CD4-positive, CD25-positive, alpha-beta regulatory T cell (primary cell): ENCODE data around the gene SEMA4C. TPM values are rescaled to one million over a fixed set of nuclear protein-coding genes. Genes with fewer than 3 reads are reported as not detected.

Experiments used
- ATAC-seq, 2 donors: fragments of 150-1000 bp; cut with Tn5 transposase; one replicate each; pipeline ENCODE4 v1.10.0; 2021; ENCODE audit warnings: low read depth in 2 of 2, moderate number of reproducible peaks in 2 of 2, moderate library complexity in 1 of 2
- DNase-seq, 3 donors: peaks; one replicate each; pipeline versions ENCODE4 v3.0.0 to v3.0.0-alpha.2; 2012 to 2022; ENCODE audit warnings: mixed read lengths in 1 of 3
- H3K27ac ChIP-seq: one replicate; pipeline ENCODE4 v1.7.0; 2013; ENCODE audit warnings: mild to moderate bottlenecking, low read length; ENCODE audit not compliant: insufficient read depth, poor library complexity, severe bottlenecking
- H3K27me3 ChIP-seq: one replicate; pipeline ENCODE4 v1.7.0; 2013; ENCODE audit warnings: low read length; ENCODE audit not compliant: control insufficient read depth, insufficient read depth
- H3K36me3 ChIP-seq: one replicate; pipeline ENCODE4 v1.7.0; 2013; ENCODE audit warnings: mild to moderate bottlenecking, low read length, moderate library complexity; ENCODE audit not compliant: control insufficient read depth, insufficient read depth
- H3K4me1 ChIP-seq: 2 replicates; pipeline ENCODE4 v1.7.0; 2013; ENCODE audit warnings: mild to moderate bottlenecking, low read length; ENCODE audit not compliant: insufficient read depth, control insufficient read depth, poor library complexity, severe bottlenecking
- H3K4me3 ChIP-seq: one replicate; pipeline ENCODE4 v1.7.0; 2013; ENCODE audit warnings: low read depth, mild to moderate bottlenecking, low read length, moderate library complexity
- H3K9me3 ChIP-seq, 2 experiments: 1 replicate in 1 of 2; 2 replicates in 1 of 2; pipeline ENCODE4 v1.7.0; 2013; ENCODE audit warnings: low read length in 2 of 2, mild to moderate bottlenecking in 1 of 2, moderate library complexity in 1 of 2; ENCODE audit not compliant: control insufficient read depth in 2 of 2
- H3K27ac Mint-ChIP-seq, 3 donors: one replicate each; pipeline ENCODE4 v1.8.0; 2020 to 2022; ENCODE audit warnings: mild to moderate bottlenecking in 3 of 3, mixed read lengths in 3 of 3, moderate library complexity in 2 of 3
- H3K27me3 Mint-ChIP-seq: one replicate; pipeline ENCODE4 v1.8.0; 2022; ENCODE audit warnings: mild to moderate bottlenecking, mixed read lengths
- H3K36me3 Mint-ChIP-seq: one replicate; pipeline ENCODE4 v1.8.0; 2020; ENCODE audit warnings: mixed read lengths
- H3K4me1 Mint-ChIP-seq, 4 donors: one replicate each; pipeline ENCODE4 v1.8.0; 2020 to 2022; ENCODE audit warnings: mixed read lengths in 4 of 4, mild to moderate bottlenecking in 1 of 4
- H3K4me3 Mint-ChIP-seq, 4 donors: one replicate each; pipeline ENCODE4 v1.8.0; 2020 to 2022; ENCODE audit warnings: mild to moderate bottlenecking in 4 of 4, mixed read lengths in 4 of 4, moderate library complexity in 3 of 4
- H3K9me3 Mint-ChIP-seq, 7 donors: one replicate each; pipeline ENCODE4 v1.8.0; 2020 to 2022; ENCODE audit warnings: mixed read lengths in 7 of 7, mild to moderate bottlenecking in 3 of 7, moderate library complexity in 2 of 7
- polyA plus RNA-seq, 4 donors: library from polyadenylated mRNA; unstranded; fragments of 300-500 nt; fragmentation: Illumina TruSeq; gene quantifications; one replicate each; pipeline ENCODE4 v1.2.3, GENCODE V29; 2021
- total RNA-seq: library from RNA; stranded (reverse); gene quantifications from one replicate; pipeline ENCODE4 v1.2.3, GENCODE V29; 2022

Gene SEMA4C
- total and polyA plus RNA-seq, 5 donors from 2014 or later = 1.3 to 23.3 (median 2.7) TPM

- H3K36me3 Mint-ChIP-seq = peaks cover 13% of the 10 kb centered on the region
- Histone ChIP-seq H3K27ac (no peak overlapping the region), H3K36me3 (peaks cover 40% of the 10 kb centered on the region), H3K9me3 (no peaks in the 10 kb centered on the region), H3K4me1 (no peaks in the 10 kb centered on the region), H3K27me3 (no peaks in the 10 kb centered on the region), H3K4me3 (no peak overlapping the region)
- no peak for DNase-seq
- no peak overlapping the region for H3K4me3 Mint-ChIP-seq
- peaks cover 0 to 6% (median 3%) of the 10 kb centered on the region in 4 donors for H3K4me1 Mint-ChIP-seq
- no peak for ATAC-seq
- H3K27ac Mint-ChIP-seq = no peak overlapping the region
- no peaks in the 10 kb centered on the region for H3K27me3 Mint-ChIP-seq
- no peaks in the 10 kb centered on the region for H3K9me3 Mint-ChIP-seq
Measured at GRCh38 chr2:96846825-96847224, 23.1 kb downstream of the SEMA4C start.

- no peak overlapping the region for H3K4me3 ChIP-seq
- Mint-ChIP-seq H3K27ac (no peak overlapping the region), H3K9me3 (no peaks in the 10 kb centered on the region), H3K4me3 (no peak overlapping the region), H3K4me1 (peaks cover 0 to 15% (median 8%) of the 10 kb centered on the region in 4 donors), H3K27me3 (no peaks in the 10 kb centered on the region), H3K36me3 (peaks cover 9% of the 10 kb centered on the region)
- no peak overlapping the region for H3K27ac ChIP-seq
- no peaks in the 10 kb centered on the region for H3K27me3 ChIP-seq
- no peaks in the 10 kb centered on the region for H3K9me3 ChIP-seq
- peaks cover 22% of the 10 kb centered on the region for H3K36me3 ChIP-seq
- peaks cover 8% of the 10 kb centered on the region for H3K4me1 ChIP-seq
- no peak for DNase-seq
- ATAC-seq = no peak
Measured at GRCh38 chr2:96844405-96844808, 25.5 kb downstream of the SEMA4C start.

- Histone ChIP-seq H3K27me3 (no peaks in the 10 kb centered on the region), H3K4me3 (no peak within 1 kb of the TSS), H3K9me3 (no peaks in the 10 kb centered on the region), H3K27ac (no peak within 1 kb of the TSS), H3K4me1 (peaks cover 15% of the 10 kb centered on the region), H3K36me3 (peaks cover 18% of the 10 kb centered on the region)
- ATAC-seq (no peak), DNase-seq (no peak)
- H3K36me3 Mint-ChIP-seq = peaks cover 9% of the 10 kb centered on the region
- H3K27me3 Mint-ChIP-seq = no peaks in the 10 kb centered on the region
- H3K9me3 Mint-ChIP-seq = no peaks in the 10 kb centered on the region
- peaks cover 0 to 19% (median 9%) of the 10 kb centered on the region in 4 donors for H3K4me1 Mint-ChIP-seq
- peak within 1 kb of the TSS in 2 of 3 donors; percentile 48 to 79 for H3K27ac Mint-ChIP-seq
- H3K4me3 Mint-ChIP-seq = peak within 1 kb of the TSS in 1 of 4 donors; percentile 45
Measured at GRCh38 chr2:96843538-96844268, 26.2 kb downstream of the SEMA4C start, which contains the start of gene ANKRD23. Gene ANKRD23 (minus strand): TSS chr2:96844021. CDS start chr2:96843992, 29 bp downstream.

GRCh38 chr2:96842600-96842999 lies 27.3 kb downstream of the SEMA4C start:
- ATAC-seq (no peak), DNase-seq (no peak)
- Mint-ChIP-seq H3K36me3 (peaks cover 3% of the 10 kb centered on the region), H3K9me3 (no peaks in the 10 kb centered on the region), H3K27me3 (no peaks in the 10 kb centered on the region), H3K27ac (peak overlapping the region in 2 of 3 donors; percentile 36 to 79), H3K4me3 (no peak overlapping the region), H3K4me1 (peaks cover 0 to 19% (median 6%) of the 10 kb centered on the region in 4 donors)
- Histone ChIP-seq H3K27ac (no peak overlapping the region), H3K9me3 (no peaks in the 10 kb centered on the region), H3K4me3 (no peak overlapping the region), H3K36me3 (peaks cover 8% of the 10 kb centered on the region), H3K4me1 (peaks cover 19% of the 10 kb centered on the region), H3K27me3 (no peaks in the 10 kb centered on the region)

- no peaks in the 10 kb centered on the region for H3K9me3 Mint-ChIP-seq
- no peaks in the 10 kb centered on the region for H3K27me3 Mint-ChIP-seq
- H3K4me3 Mint-ChIP-seq = no peak overlapping the region
Measured at GRCh38 chr2:96841701-96842495, 28.0 kb downstream of the SEMA4C start.

GRCh38 chr2:96839875-96840850 lies 29.7 kb downstream of the SEMA4C start:
- Mint-ChIP-seq H3K4me1 (peaks cover 0 to 19% (median 6%) of the 10 kb centered on the region in 4 donors), H3K36me3 (no peaks in the 10 kb centered on the region), H3K27ac (peak overlapping the region in 1 of 3 donors; percentile 14), H3K27me3 (no peaks in the 10 kb centered on the region), H3K9me3 (no peaks in the 10 kb centered on the region), H3K4me3 (peak overlapping the region in 2 of 4 donors; percentile 56 to 73)
- no peaks in the 10 kb centered on the region for H3K27me3 ChIP-seq
- H3K27ac ChIP-seq = no peak overlapping the region
- H3K4me3 ChIP-seq = no peak overlapping the region
- no peaks in the 10 kb centered on the region for H3K9me3 ChIP-seq
- H3K36me3 ChIP-seq = no peaks in the 10 kb centered on the region
- DNase-seq (no peak), ATAC-seq (no peak)
- H3K4me1 ChIP-seq = peaks cover 19% of the 10 kb centered on the region

More at GRCh38 chr2:96841701-96842495, 28.0 kb downstream of the SEMA4C start:
- peaks cover 0 to 19% (median 6%) of the 10 kb centered on the region in 4 donors for H3K4me1 Mint-ChIP-seq
- no peaks in the 10 kb centered on the region for H3K9me3 ChIP-seq
- DNase-seq (no peak), ATAC-seq (no peak)
- H3K27ac ChIP-seq = no peak overlapping the region
- H3K27ac Mint-ChIP-seq = peak overlapping the region in 1 of 3 donors; percentile 79
- H3K4me3 ChIP-seq = no peak overlapping the region
- no peaks in the 10 kb centered on the region for H3K27me3 ChIP-seq
- H3K36me3 ChIP-seq = peaks cover 4% of the 10 kb centered on the region
- H3K36me3 Mint-ChIP-seq = no peaks in the 10 kb centered on the region
- H3K4me1 ChIP-seq = peaks cover 19% of the 10 kb centered on the region

- no peaks in the 10 kb centered on the region for H3K27me3 ChIP-seq
- peak; percentile 68 to 94 (median 82) for DNase-seq
- no peaks in the 10 kb centered on the region for H3K9me3 Mint-ChIP-seq
- no peaks in the 10 kb centered on the region for H3K9me3 ChIP-seq
- no peak overlapping the region for H3K4me3 ChIP-seq
- H3K36me3 ChIP-seq = no peaks in the 10 kb centered on the region
- peaks cover 19% of the 10 kb centered on the region for H3K4me1 ChIP-seq
- H3K27ac Mint-ChIP-seq = peak overlapping the region; percentile 68 to 92 (median 82)
- peak overlapping the region in 3 of 4 donors; percentile 66 to 82 (median 73) for H3K4me3 Mint-ChIP-seq
- peak; percentile 95 to 96 for ATAC-seq
- H3K27me3 Mint-ChIP-seq = no peaks in the 10 kb centered on the region
- H3K27ac ChIP-seq = peak overlapping the region; percentile 41
- no peaks in the 10 kb centered on the region for H3K36me3 Mint-ChIP-seq
- peaks cover 0 to 19% (median 6%) of the 10 kb centered on the region in 4 donors for H3K4me1 Mint-ChIP-seq
Measured at GRCh38 chr2:96839293-96839874, 30.5 kb downstream of the SEMA4C start.
